ENCODE measurements around the gene MAPK4.

DNA sequence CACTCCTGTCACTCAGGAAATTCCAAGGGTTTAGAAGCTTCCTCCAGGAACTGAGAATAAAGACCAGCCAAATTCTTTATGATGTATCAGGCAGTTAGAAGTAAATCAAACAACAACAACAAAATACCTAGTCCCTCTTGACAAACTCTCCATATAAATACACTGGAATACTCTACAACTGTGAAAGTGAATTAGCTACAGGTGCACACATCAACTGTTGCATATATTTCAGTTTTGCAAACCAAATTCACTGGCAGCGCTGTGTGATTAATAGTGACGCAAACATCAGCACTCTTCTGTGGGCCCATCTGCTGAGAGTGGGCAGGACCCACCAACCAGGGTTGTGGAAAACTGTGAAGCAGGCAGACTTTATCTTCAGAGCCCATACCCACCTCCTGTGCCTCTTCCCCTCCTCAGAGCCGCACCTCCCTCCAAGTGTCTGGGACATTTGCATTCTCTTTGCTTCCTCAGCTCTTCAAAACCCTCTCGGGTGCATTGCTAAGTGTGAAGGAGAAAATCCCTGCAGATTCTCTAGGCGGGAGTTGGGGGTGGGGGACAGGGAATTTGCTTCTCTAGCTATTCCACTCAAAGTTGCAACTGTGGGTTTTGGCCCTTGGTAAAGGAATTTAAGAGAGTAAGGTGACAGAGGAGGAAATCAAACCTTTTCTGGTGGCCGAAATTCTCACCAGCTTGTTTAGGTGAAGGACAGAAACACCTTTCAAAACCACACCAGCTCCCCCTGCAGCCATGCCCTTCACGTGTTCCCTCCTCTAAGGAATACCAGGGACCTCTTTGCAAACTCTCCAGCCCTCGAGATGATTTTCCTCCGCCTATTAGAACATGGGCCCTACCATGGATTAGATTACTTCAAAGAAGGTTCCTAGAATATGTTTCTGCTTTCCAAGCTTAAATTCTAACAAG lies 140.6 kb downstream of the MAPK4 start:
- TF ChIP-seq, protein P1, sequence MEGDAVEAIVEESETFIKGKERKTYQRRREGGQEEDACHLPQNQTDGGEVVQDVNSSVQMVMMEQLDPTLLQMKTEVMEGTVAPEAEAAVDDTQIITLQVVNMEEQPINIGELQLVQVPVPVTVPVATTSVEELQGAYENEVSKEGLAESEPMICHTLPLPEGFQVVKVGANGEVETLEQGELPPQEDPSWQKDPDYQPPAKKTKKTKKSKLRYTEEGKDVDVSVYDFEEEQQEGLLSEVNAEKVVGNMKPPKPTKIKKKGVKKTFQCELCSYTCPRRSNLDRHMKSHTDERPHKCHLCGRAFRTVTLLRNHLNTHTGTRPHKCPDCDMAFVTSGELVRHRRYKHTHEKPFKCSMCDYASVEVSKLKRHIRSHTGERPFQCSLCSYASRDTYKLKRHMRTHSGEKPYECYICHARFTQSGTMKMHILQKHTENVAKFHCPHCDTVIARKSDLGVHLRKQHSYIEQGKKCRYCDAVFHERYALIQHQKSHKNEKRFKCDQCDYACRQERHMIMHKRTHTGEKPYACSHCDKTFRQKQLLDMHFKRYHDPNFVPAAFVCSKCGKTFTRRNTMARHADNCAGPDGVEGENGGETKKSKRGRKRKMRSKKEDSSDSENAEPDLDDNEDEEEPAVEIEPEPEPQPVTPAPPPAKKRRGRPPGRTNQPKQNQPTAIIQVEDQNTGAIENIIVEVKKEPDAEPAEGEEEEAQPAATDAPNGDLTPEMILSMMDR (conservative IDR thresholded peaks at IDR 0.05) = no peak
- TF ChIP-seq EZH2 (IDR thresholded peaks at IDR 0.05; ENCODE audit: low read depth) = no peak
